HG03432 (cell line): ENCODE measurements around the gene DOCK9.
A peak's percentile ranks its signal among the peaks of the same experiment; 100 is the strongest.

Experiments used
- ATAC-seq: cut with Tn5 transposase; IDR thresholded peaks from one replicate; pipeline ENCODE4 v1.9.1; 2021; ENCODE audit warnings: mild to moderate bottlenecking, moderate library complexity; ENCODE audit not compliant: unreplicated experiment

Gene DOCK9

GRCh38 chr13:98977568-98978265 is at the start of gene DOCK9:
TSS of gene DOCK9 (minus strand) at chr13:98978064. CDS start at chr13:98977909, 155 bp downstream.
- ATAC-seq, result no peak

- ATAC-seq, result no peak
Measured at GRCh38 chr13:99027260-99027659, 49.4 kb upstream of the DOCK9 start.

- ATAC-seq, result no peak
Measured at GRCh38 chr13:99022941-99023340, 45.1 kb upstream of the DOCK9 start.

GRCh38 chr13:99018418-99019180 is 40.7 kb upstream of the DOCK9 start:
- no peak for ATAC-seq

GRCh38 chr13:99015606-99016490 is 38.0 kb upstream of the DOCK9 start:
- ATAC-seq, result no peak

- ATAC-seq, result no peak
Measured at GRCh38 chr13:99014522-99014921, 36.7 kb upstream of the DOCK9 start.

GRCh38 chr13:99013951-99014350 is 36.1 kb upstream of the DOCK9 start:
- ATAC-seq, result no peak

- no peak for ATAC-seq
Measured at GRCh38 chr13:99012539-99012938, 34.7 kb upstream of the DOCK9 start.

- ATAC-seq, result no peak
Measured at GRCh38 chr13:99009987-99010551, 32.2 kb upstream of the DOCK9 start.

- ATAC-seq, result no peak
Measured at GRCh38 chr13:99008577-99008976, 30.7 kb upstream of the DOCK9 start.

- no peak for ATAC-seq
Measured at GRCh38 chr13:99007414-99007986, 29.6 kb upstream of the DOCK9 start.

GRCh38 chr13:99005609-99006008 is 27.7 kb upstream of the DOCK9 start:
- no peak for ATAC-seq

GRCh38 chr13:99004978-99005377 is 27.1 kb upstream of the DOCK9 start:
- no peak for ATAC-seq

- no peak for ATAC-seq
Measured at GRCh38 chr13:99003851-99004471, 26.1 kb upstream of the DOCK9 start.

GRCh38 chr13:99003186-99003585 is 25.3 kb upstream of the DOCK9 start:
- ATAC-seq, result no peak

- ATAC-seq, result no peak
Measured at GRCh38 chr13:99002172-99002710, 24.4 kb upstream of the DOCK9 start.

- ATAC-seq, result no peak
Measured at GRCh38 chr13:99000137-99000536, 22.3 kb upstream of the DOCK9 start.

- ATAC-seq, result no peak
Measured at GRCh38 chr13:98999639-98999952, 21.7 kb upstream of the DOCK9 start.

GRCh38 chr13:98998831-98999638 is 21.2 kb upstream of the DOCK9 start:
- peak; percentile 67 for ATAC-seq
